Panc1 (cell line): Measurements from ENCODE around the gene AP1S1. TPM values are rescaled to one million over a fixed set of nuclear protein-coding genes. Genes with fewer than 3 reads are reported as not detected.

Source experiments
- ATAC-seq: fragments of 200-7000 bp; cut with Tn5 transposase; 2 replicates; pipeline ENCODE4 v1.9.1; 2020; ENCODE audit warnings: mild to moderate bottlenecking, moderate library complexity
- BruUV-seq: library from RNA; stranded (reverse); fragments of 400-500 nt; replicated peaks from 2 replicates; lab custom pipeline; 2021; lab: Mats Ljungman, UMichigan
- CTCF ChIA-PET: fragments of 300-600 bp; sonication (Branson Sonifier 250); formaldehyde crosslinking; loops from one replicate; lab custom pipeline; 2022; ENCODE audit warnings: antibody characterized with exemption; lab: Charles Lee
- POLR2A ChIA-PET: fragments of 300-600 bp; sonication (Branson Sonifier 250); formaldehyde crosslinking; loops from one replicate; lab custom pipeline; 2022; ENCODE audit warnings: antibody characterized with exemption; lab: Charles Lee
- DNase-seq: peaks from one replicate; pipeline ENCODE4 v3.0.0-alpha.2; 2010; ENCODE audit warnings: low read depth, low spot score
- H3K27ac ChIP-seq: 2 replicates; pipeline ENCODE4 v1.5.1; 2011; ENCODE audit warnings: mild to moderate bottlenecking, low read length, inconsistent platforms
- H3K27me3 ChIP-seq: fragments of 200-500 bp; sonication (Bioruptor generic); 2 replicates; pipeline ENCODE4 v1.6.0; 2014; ENCODE audit warnings: low read length, inconsistent platforms; ENCODE audit not compliant: control insufficient read depth, insufficient read depth
- H3K36me3 ChIP-seq: fragments of 200-500 bp; sonication (Bioruptor generic); 2 replicates; pipeline ENCODE4 v1.5.1; 2014; ENCODE audit warnings: inconsistent platforms, mild to moderate bottlenecking, low read length, moderate library complexity; ENCODE audit not compliant: control insufficient read depth, insufficient read depth
- H3K4me1 ChIP-seq: 2 replicates; pipeline ENCODE4 v1.5.1; 2011; ENCODE audit warnings: inconsistent platforms, mild to moderate bottlenecking, low read length, moderate library complexity; ENCODE audit not compliant: control insufficient read depth, insufficient read depth
- H3K4me3 ChIP-seq, 2 experiments: 2 replicates each; pipeline ENCODE4 v1.5.1; 2011 to 2012; ENCODE audit warnings: low read depth in 2 of 2, low read length in 2 of 2, mild to moderate bottlenecking in 2 of 2, inconsistent platforms in 1 of 2, moderate library complexity in 1 of 2
- H3K9me3 ChIP-seq: fragments of 200-500 bp; sonication (Bioruptor generic); 2 replicates; pipeline ENCODE4 v1.5.1; 2014; ENCODE audit warnings: low read depth, mild to moderate bottlenecking, inconsistent platforms, low read length, moderate library complexity; ENCODE audit not compliant: control insufficient read depth, insufficient read depth
- CTCF ChIP-seq: fragments of 450-650 bp; IDR thresholded peaks from 2 replicates; pipeline ENCODE4 v1.5.1; 2017; ENCODE audit warnings: mild to moderate bottlenecking
- POLR2AphosphoS5 ChIP-seq: IDR thresholded peaks from 2 replicates; pipeline ENCODE4 v1.6.1; 2012; ENCODE audit warnings: mild to moderate bottlenecking, low read depth, low read length, moderate library complexity
- REST ChIP-seq, 2 experiments: IDR thresholded peaks; 2 replicates each; pipeline ENCODE4 v1.6.1; 2011 to 2012; ENCODE audit warnings: low read depth in 2 of 2, control low read depth in 1 of 2, low read length in 1 of 2, mild to moderate bottlenecking in 1 of 2, moderate library complexity in 1 of 2; ENCODE audit not compliant: insufficient read depth in 1 of 2
- SIN3A ChIP-seq: IDR thresholded peaks from 2 replicates; pipeline ENCODE4 v1.6.1; 2012; ENCODE audit warnings: low read depth, mild to moderate bottlenecking, low read length, moderate library complexity, borderline replicate concordance; ENCODE audit not compliant: insufficient read depth
- TCF7L2 ChIP-seq: IDR thresholded peaks from 2 replicates; pipeline ENCODE4 v1.6.1; 2011; ENCODE audit warnings: mild to moderate bottlenecking, low read depth, low read length, inconsistent platforms
- in situ Hi-C: cut with HindIII; loops from 2 replicates; pipeline ENCODE4 v1.10.0; 2016; ENCODE audit warnings: low sequenced_read_pairs, low pct_unique_long_range_greater_than_20kb
- intact Hi-C: fragments of 100-400 bp; cut with micrococcal nuclease; formaldehyde crosslinking; loops from one replicate; pipeline ENCODE4 v1.10.0; 2022; ENCODE audit not compliant: unreplicated experiment
- total RNA-seq: library from RNA; stranded (reverse); gene quantifications from one replicate; pipeline ENCODE4 v1.2.1, GENCODE V29; 2021; ENCODE audit not compliant: unreplicated experiment

AP1S1 gene
- total RNA-seq, 1 experiment from 2014 or later = 74.2 TPM

- Histone ChIP-seq H3K4me1 (no peaks in the 10 kb centered on the region), H3K4me3 (no peak overlapping the region), H3K27me3 (no peaks in the 10 kb centered on the region), H3K36me3 (no peaks in the 10 kb centered on the region), H3K27ac (no peak overlapping the region), H3K9me3 (no peaks in the 10 kb centered on the region)
- in situ Hi-C loops = no loop called here
- ChIA-PET CTCF (no interaction called here), POLR2A (interaction anchor here (0.6 kb wide), 1 partner anchor 33 kb away, joined by 6 read pairs; no protein-coding TSS in a partner anchor)
- intact Hi-C loops = no loop called here
- no peak for DNase-seq
- TF ChIP-seq CTCF (no peak), REST (IDR thresholded peaks at IDR 0.05; ENCODE audit: insufficient read depth in 1 of 2, low read depth in 2 of 2, low read length in 1 of 2) (no peak), SIN3A (no peak), POLR2AphosphoS5 (no peak), TCF7L2 (no peak)
- no peak for ATAC-seq
- BruUV-seq = no TSS peak
Measured at GRCh38 chr7:101207459-101207858, 53.2 kb downstream of the AP1S1 start.

DNA sequence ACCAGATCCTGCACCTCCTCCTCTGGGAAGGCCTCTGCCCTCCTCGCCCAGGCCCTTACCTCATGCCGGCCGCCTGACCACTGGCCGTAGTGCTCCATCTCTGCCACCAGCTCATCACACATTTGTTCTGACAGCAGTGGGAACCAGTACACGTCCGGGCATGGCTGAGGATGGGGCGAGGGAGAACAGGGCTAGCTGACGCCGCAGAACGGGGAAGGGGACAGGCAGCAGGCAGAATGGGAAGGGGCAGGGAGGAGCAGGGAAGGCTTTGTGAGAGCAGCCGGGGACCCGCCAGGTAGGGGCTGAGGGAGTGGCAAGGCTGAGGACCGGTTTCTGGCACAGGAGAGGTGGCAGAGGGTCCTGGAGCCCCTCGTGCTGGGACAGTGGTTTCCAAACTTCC is 54.5 kb downstream of the AP1S1 start:
- DNase-seq (no peak), ATAC-seq (no peak)
- Histone ChIP-seq H3K4me3 (no peak overlapping the region), H3K27me3 (no peaks in the 10 kb centered on the region), H3K4me1 (no peaks in the 10 kb centered on the region), H3K36me3 (no peaks in the 10 kb centered on the region), H3K27ac (no peak overlapping the region), H3K9me3 (no peaks in the 10 kb centered on the region)
- in situ Hi-C loops = no loop called here
- ChIA-PET CTCF (interaction anchor here (0.7 kb wide), 1 partner anchor 50 kb away, joined by 7 read pairs; no protein-coding TSS in a partner anchor), POLR2A (no interaction called here)
- TF ChIP-seq CTCF = no peak
- no peak for TF ChIP-seq POLR2AphosphoS5
- TF ChIP-seq TCF7L2 = no peak
- no peak for TF ChIP-seq REST (IDR thresholded peaks at IDR 0.05; ENCODE audit: insufficient read depth in 1 of 2, low read depth in 2 of 2, low read length in 1 of 2)
- no peak for TF ChIP-seq SIN3A
- intact Hi-C loops = no loop called here
- BruUV-seq = no TSS peak
